Activated naive CD4-positive, alpha-beta T cell treated with anti-CD3 and anti-CD28 coated beads, Interleukin-2, amount 50 U/mL, for 24 hours (primary cell): ENCODE measurements around the gene SFTPA2.
"Not testable (repeated sequence)": the region's sequence is repeated elsewhere in the genome, so short reads cannot be mapped to it uniquely, and the experiment has no call there.

Experiments used
- H3K27ac Mint-ChIP-seq: one replicate; pipeline ENCODE4 v1.8.0; 2021; ENCODE audit warnings: mild to moderate bottlenecking, mixed read lengths
- H3K27me3 Mint-ChIP-seq: one replicate; pipeline ENCODE4 v1.8.0; 2021; ENCODE audit warnings: mixed read lengths
- H3K36me3 Mint-ChIP-seq: one replicate; pipeline ENCODE4 v1.8.0; 2021; ENCODE audit warnings: mixed read lengths
- H3K4me1 Mint-ChIP-seq: one replicate; pipeline ENCODE4 v1.8.0; 2021; ENCODE audit warnings: mixed read lengths
- H3K4me3 Mint-ChIP-seq: one replicate; pipeline ENCODE4 v1.8.0; 2021; ENCODE audit warnings: mild to moderate bottlenecking, mixed read lengths
- H3K9me3 Mint-ChIP-seq: one replicate; pipeline ENCODE4 v1.8.0; 2021; ENCODE audit warnings: mixed read lengths

SFTPA2 gene

DNA sequence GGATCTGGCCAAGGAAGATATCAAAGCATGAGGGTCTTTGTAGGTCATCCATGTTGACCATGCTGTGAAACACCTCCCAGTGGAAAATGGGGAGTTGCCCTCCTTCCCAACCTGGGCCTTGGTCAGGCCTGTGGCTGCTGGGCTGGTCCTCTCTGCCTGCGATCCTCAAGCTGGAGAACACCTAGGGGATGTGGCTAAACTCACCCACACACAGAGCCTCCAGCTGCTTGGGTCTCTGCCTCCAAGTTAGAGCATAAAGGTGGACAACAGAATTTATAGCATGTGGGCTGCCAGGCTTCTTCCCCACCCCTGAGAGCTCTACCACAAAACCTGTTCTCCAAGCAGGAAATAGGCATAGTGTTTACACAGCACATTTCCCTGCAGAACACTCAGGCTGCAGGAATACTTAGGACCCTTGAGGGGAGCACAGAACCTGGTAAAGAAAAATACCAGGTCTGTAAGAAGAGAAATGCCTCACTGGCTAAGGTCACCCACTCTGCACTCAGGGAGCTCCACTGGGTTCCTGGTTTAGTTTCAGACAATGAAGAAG is at the start of gene SFTPA2:
Gene SFTPA2 (minus strand): TSS at position 248 of the 550 bp plus-strand sequence. CDS start 924 bp downstream, outside the sequence.
- Mint-ChIP-seq H3K4me1 (no peaks in the 10 kb centered on the region), H3K27me3 (peaks cover 13% of the 10 kb centered on the region), H3K36me3 (no peaks in the 10 kb centered on the region), H3K9me3 (no peaks in the 10 kb centered on the region), H3K4me3 (no peak within 1 kb of the TSS), H3K27ac (no peak within 1 kb of the TSS)

DNA sequence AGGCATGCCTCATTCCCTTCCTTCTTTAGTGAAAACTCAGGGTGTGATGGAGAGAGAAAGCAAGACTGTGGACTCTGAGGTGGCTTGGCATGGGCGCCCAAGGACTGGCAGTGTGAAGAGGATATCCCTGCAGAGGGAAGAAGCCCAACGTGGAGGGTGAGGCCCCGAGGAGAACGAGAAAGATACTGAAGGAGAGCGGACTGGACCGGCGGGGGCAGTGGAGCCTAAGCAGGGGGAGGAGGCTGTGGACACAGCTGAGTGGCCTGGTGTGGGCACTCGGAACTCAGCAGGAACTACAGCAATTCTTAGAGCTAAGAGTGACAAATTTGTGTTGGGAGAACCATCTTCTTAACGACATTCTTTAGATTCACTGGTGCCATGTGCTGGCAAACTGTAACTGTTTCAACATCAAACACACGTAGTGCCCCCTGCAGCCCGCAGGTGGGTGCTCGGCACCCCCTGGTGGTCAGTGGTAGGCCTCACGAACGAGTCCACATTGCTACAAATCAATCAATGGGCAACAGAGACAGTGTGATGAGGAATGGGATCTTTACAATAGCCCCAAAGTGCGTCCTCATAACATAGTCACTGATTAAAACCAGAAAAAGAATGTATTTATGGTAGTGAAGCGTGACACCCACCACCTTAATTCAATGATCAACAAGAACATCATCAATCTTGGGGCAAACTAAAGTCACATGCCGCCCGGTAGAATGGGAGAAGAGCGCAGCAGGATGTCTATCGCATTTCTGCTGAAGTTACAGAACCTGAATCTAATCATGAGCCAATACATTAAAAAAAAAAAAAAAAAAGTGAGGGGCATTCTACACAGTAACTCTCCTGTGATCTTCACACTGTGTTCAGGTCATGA is 48.5 kb upstream of the SFTPA2 start:
- H3K4me1 Mint-ChIP-seq, result no peaks in the 10 kb centered on the region
- H3K36me3 Mint-ChIP-seq, result no peaks in the 10 kb centered on the region
- peaks cover 2% of the 10 kb centered on the region for H3K27me3 Mint-ChIP-seq
- no peak overlapping the region for H3K27ac Mint-ChIP-seq
- H3K4me3 Mint-ChIP-seq, result no peak overlapping the region
- H3K9me3 Mint-ChIP-seq, result no peaks in the 10 kb centered on the region

DNA sequence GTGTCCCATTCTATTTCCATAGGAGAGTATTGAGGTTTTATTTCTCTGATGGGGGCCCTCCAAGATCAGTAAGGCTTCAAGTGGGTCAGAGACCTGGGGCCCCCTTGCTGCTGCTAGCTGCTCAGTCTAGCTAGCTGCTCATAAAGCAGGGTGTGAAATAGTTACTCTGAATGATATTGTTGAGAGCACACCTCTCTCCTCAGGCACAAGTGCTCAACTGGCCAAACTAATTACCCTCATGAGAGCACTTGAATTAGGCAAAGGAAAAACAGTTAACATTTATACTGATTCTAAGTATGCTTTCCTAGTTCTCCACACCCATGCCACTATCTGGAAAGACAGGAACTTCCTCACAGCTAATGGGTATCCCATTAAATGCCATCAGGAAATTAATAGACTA is 45.1 kb upstream of the SFTPA2 start:
- Mint-ChIP-seq H3K9me3 (no peaks in the 10 kb centered on the region), H3K27me3 (peaks cover 2% of the 10 kb centered on the region), H3K4me1 (no peaks in the 10 kb centered on the region), H3K36me3 (no peaks in the 10 kb centered on the region), H3K27ac (no peak overlapping the region), H3K4me3 (no peak overlapping the region)

DNA sequence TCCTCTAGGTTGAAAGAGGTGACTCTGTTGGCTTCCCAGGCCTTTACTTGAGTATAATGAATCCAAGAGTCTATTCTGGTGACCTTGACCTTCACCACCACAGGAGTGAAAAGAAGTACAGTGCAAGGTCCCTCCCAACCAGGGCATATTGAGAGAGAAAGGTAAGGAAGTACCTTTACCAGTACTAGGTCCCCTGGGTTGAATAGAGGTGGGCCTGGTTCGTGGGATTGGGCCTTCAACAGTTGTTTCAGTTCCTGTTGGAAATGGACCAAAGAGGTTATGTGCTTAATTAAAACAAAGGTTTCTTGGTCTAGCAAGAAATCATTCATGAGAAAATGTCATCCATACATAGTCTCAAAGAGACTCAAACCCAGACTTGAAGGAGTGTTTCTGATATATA is 44.1 kb upstream of the SFTPA2 start:
- no peak overlapping the region for H3K27ac Mint-ChIP-seq
- no peak overlapping the region for H3K4me3 Mint-ChIP-seq
- no peaks in the 10 kb centered on the region for H3K36me3 Mint-ChIP-seq

DNA sequence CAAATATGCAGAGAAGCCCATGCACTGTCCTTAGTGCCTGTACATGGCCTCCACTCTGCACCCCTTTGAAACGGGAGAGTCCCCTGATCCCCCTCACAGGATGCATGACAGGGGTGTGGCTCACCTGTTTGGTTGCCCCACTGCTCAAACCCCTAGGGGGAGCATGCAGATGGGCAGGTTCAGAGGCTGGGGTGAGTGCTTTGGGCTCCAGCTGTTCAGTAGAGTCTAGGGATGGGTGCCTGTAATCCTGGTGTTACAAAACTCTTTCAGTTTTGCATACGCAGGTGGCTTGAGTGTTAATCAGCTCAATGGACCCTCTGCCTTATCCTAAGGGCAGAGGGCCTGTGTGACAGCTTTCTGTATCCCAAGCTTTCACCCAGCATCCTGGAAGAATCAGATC is 42.7 kb upstream of the SFTPA2 start:
- Mint-ChIP-seq H3K4me1 (no peaks in the 10 kb centered on the region), H3K27me3 (no peaks in the 10 kb centered on the region), H3K9me3 (no peaks in the 10 kb centered on the region), H3K27ac (no peak overlapping the region), H3K36me3 (no peaks in the 10 kb centered on the region), H3K4me3 (no peak overlapping the region)

More for the DNA sequence above, 44.1 kb upstream of the SFTPA2 start:
- peaks cover 2% of the 10 kb centered on the region for H3K27me3 Mint-ChIP-seq
- H3K4me1 Mint-ChIP-seq, result no peaks in the 10 kb centered on the region
- no peaks in the 10 kb centered on the region for H3K9me3 Mint-ChIP-seq

DNA sequence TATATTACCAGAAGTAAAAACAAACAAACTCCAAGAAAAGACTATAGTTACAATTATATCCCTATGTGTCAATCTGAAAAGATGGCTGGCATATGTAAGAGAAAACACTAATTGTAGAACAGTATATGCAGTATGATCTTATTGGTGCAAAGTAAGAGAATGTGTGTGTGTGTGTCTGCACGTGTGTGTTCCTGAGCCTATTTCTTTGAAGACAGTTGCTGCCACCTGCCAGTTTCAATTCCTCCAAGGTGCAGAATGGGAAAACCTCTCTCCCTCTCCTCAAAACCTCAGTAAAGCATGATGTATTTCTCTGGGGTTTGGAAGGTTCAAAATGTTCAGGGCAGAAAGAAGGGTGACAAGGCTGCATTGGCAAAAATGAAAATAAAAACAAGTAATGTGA is 41.7 kb upstream of the SFTPA2 start:
- no peak overlapping the region for H3K27ac Mint-ChIP-seq
- no peaks in the 10 kb centered on the region for H3K36me3 Mint-ChIP-seq
- H3K4me3 Mint-ChIP-seq, result no peak overlapping the region
- no peaks in the 10 kb centered on the region for H3K27me3 Mint-ChIP-seq
- no peaks in the 10 kb centered on the region for H3K9me3 Mint-ChIP-seq
- H3K4me1 Mint-ChIP-seq, result no peaks in the 10 kb centered on the region

DNA sequence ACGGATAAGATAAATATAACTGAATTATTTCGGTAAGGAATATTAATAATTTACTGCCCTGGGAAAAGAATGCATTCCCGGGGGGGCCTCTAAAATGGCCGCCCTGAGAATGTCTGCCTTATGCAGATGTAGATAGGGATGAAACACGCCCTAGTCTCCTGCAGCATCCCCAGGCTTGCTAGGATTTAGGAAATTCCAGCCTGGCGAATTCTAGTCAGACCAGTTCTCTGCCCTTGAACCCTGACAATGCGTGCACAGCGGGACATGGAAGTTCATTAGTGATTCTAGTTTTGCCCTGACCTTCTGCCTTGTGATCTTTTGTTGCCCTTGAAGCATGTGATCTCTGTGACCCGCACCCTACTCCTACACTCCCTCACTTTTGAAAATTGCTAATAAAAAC is 39.4 kb upstream of the SFTPA2 start:
- H3K4me3 Mint-ChIP-seq, H3K27ac Mint-ChIP-seq, H3K4me1 Mint-ChIP-seq, H3K36me3 Mint-ChIP-seq, H3K9me3 Mint-ChIP-seq, H3K27me3 Mint-ChIP-seq: not testable (repeated sequence)

DNA sequence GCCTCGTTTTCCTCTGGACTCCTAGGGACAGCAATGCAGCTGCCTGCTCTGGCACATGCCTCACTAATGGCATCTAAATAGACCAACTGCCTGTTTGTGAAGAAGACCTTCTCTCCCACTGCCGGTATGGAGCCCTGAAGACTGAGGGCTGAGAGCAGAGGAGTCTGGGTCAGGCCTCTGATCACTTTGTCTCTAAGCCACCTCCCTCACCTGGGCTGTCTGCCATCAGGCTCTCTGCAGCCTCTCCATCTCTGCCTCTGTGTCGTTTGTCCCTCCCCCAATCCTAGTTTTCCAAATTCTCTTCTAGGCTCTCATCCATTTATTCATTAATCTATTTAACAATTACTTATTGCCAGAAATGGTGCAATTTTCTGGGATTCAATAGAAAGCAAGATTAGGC is 35.3 kb upstream of the SFTPA2 start:
- no peaks in the 10 kb centered on the region for H3K36me3 Mint-ChIP-seq
- H3K4me1 Mint-ChIP-seq, result no peaks in the 10 kb centered on the region
- no peak overlapping the region for H3K27ac Mint-ChIP-seq
- no peaks in the 10 kb centered on the region for H3K9me3 Mint-ChIP-seq
- H3K4me3 Mint-ChIP-seq, result no peak overlapping the region
- H3K27me3 Mint-ChIP-seq, result peaks cover 4% of the 10 kb centered on the region

DNA sequence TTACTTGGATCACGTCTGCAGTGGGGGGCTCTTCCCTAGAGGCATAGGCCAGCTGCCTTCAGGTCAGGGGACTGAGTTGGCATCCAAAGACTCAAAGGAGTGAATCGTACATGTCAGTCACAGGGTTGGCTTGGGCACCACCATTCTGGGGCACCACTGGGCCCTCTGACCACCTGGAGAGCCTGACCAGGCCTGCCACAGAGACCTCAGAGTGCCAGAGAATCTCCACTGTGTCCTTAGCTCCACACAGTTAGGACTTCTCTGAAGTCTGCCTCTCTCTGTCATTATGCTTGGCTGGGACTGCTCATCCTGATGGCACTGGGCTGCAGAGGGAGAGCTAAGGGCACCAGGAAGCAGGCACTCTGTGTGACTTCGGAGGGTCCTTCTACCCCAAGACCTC is 34.4 kb upstream of the SFTPA2 start:
- H3K4me1 Mint-ChIP-seq, H3K36me3 Mint-ChIP-seq, H3K27me3 Mint-ChIP-seq, H3K9me3 Mint-ChIP-seq, H3K27ac Mint-ChIP-seq, H3K4me3 Mint-ChIP-seq: not testable (repeated sequence)

DNA sequence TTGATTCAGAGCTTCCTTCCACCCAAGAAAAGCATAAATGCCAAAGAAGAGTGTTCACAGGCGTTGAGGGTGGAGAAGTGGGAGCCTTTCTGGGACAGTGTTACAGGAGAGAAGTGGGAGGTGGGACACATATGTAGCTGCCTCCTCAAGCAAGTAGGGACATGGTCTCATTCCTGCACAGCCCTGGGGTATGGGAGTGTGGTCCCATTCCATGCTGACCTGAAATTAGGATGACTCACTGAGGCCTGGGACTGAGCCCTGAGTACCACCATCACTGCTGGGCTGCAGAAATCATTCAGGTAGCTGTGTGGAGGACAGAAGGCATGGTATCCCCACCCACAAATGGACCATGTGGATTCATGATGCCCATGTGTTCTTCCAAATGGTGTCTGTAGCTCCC is 33.2 kb upstream of the SFTPA2 start:
- Mint-ChIP-seq H3K27me3 (peaks cover 10% of the 10 kb centered on the region), H3K4me3 (no peak overlapping the region), H3K4me1 (no peaks in the 10 kb centered on the region), H3K9me3 (no peaks in the 10 kb centered on the region), H3K36me3 (no peaks in the 10 kb centered on the region), H3K27ac (no peak overlapping the region)

DNA sequence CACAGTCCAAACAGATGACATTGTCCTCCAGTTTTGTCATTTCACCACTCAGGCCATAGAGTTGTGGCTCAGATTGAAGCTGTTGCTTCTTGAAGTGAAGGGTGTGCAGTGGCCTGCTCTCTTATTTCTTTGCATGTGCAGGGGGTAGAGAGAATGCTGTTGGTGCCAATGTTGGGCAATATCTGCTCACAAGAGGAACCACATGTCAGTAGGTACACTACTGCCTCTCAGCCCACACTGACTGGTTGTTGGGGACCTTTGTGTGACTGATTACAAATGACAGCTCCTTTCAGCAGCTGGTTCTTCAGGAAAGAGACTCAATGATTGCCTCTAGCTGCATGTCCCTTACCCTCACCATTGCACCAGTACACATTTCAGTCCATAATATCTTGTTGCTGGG is 28.6 kb upstream of the SFTPA2 start:
- no peak overlapping the region for H3K4me3 Mint-ChIP-seq
- no peaks in the 10 kb centered on the region for H3K36me3 Mint-ChIP-seq
- no peak overlapping the region for H3K27ac Mint-ChIP-seq
- no peaks in the 10 kb centered on the region for H3K9me3 Mint-ChIP-seq
- H3K27me3 Mint-ChIP-seq, result peaks cover 7% of the 10 kb centered on the region
- no peaks in the 10 kb centered on the region for H3K4me1 Mint-ChIP-seq

DNA sequence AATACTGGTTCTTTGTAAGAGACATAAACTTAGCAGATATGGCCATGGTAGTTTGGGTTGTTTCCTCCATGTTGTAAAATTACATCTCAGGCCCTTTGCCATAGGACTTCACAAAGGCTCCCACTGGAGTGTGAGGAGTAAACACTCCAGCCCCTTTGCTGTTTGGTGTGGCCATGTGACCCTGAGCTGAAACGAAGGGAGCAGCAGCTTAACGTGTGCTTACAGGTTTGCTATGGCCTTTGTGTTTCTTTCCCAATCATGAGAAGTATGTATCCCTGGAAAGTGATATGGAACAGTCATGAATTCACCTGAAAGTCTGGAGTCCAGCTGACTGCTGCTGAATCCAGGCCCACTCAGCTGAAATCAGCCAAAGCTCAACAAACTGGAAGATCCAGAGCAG is 26.7 kb upstream of the SFTPA2 start:
- Mint-ChIP-seq H3K27ac (no peak overlapping the region), H3K4me3 (no peak overlapping the region), H3K4me1 (no peaks in the 10 kb centered on the region), H3K27me3 (peaks cover 7% of the 10 kb centered on the region), H3K9me3 (no peaks in the 10 kb centered on the region), H3K36me3 (no peaks in the 10 kb centered on the region)

DNA sequence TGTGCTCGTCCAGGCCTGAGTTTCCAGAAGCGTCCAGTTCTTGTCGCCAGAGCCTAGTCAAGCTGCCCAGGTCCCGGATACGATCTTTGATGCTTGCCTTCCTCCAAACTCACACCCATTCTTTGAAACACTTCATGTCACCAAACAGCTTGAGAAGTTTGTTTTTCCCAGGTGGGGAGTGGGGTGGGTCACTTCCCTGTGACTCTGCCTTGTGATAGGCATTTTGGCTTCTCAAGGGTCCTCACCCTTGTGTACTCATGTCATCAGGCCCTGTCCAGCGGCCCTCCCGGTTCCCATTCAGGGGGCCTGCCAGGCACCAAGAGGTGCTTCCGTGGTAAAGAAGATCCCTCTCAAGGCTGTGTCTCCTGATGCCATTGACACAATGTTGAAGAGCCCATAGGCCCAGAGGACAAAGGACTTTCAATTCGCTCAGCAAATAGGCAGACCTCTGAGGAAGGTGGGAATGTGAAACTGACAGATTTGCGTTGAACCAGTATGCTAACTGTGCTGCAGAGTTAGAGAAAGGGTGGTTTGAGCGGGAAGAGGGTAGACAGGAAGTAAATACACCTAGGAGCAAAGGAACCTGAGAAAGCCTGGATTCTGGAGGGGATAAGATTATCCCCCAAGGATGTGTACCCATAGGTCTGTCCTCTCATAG is 25.8 kb upstream of the SFTPA2 start:
- H3K27me3 Mint-ChIP-seq, result peaks cover 6% of the 10 kb centered on the region
- H3K4me1 Mint-ChIP-seq, result no peaks in the 10 kb centered on the region
- no peak overlapping the region for H3K4me3 Mint-ChIP-seq
- no peaks in the 10 kb centered on the region for H3K36me3 Mint-ChIP-seq
- H3K27ac Mint-ChIP-seq, result no peak overlapping the region
- no peaks in the 10 kb centered on the region for H3K9me3 Mint-ChIP-seq

DNA sequence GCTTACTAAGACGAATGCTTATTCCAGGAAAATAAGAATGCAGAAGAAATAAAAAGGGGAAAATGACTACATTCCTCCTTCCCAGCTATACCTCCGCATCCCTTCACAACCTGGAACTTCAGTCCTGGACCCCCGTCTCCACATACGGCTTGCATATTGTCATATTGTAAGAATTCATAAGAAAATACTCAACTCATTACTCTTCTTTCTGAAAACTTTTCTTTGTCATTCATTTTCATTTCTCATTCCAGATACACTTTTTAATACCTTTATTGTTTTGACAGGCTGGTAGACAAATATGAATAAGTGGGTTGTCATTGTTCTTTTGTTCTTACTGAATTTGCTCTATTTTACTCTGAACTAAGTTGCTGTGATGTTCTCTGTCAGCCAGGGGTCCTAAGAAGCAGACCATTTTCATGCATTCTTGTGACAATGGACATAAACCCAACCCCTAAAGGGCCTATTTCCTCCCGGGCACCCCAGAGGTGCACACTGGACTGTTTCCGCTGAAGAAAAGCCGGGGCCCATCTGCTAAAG is 23.3 kb upstream of the SFTPA2 start:
- Mint-ChIP-seq H3K27ac (no peak overlapping the region), H3K9me3 (no peaks in the 10 kb centered on the region), H3K27me3 (no peaks in the 10 kb centered on the region)

DNA sequence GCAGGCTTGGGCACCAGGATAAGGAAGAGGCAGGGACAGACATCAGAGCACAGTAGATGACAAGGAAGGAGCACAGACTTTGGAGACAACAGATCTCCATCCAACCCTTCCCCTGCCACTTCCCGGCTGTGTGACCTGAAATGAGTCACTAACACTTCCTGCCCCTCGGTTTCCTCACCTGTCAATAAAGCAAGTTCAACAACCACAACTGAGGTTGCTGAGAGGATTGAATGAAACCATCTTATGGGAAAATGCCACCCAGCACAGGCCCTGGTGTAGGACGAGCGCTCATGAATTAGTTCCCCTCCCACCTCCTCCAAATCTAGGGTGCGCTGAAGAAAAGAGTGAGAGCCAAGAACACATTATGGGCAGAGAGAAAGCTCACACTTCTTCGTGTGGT is 22.7 kb upstream of the SFTPA2 start:
- H3K27ac Mint-ChIP-seq, H3K4me1 Mint-ChIP-seq, H3K9me3 Mint-ChIP-seq, H3K27me3 Mint-ChIP-seq, H3K4me3 Mint-ChIP-seq, H3K36me3 Mint-ChIP-seq: not testable (repeated sequence)

More for the DNA sequence above, 23.3 kb upstream of the SFTPA2 start:
- no peak overlapping the region for H3K4me3 Mint-ChIP-seq
- no peaks in the 10 kb centered on the region for H3K36me3 Mint-ChIP-seq
- no peaks in the 10 kb centered on the region for H3K4me1 Mint-ChIP-seq

DNA sequence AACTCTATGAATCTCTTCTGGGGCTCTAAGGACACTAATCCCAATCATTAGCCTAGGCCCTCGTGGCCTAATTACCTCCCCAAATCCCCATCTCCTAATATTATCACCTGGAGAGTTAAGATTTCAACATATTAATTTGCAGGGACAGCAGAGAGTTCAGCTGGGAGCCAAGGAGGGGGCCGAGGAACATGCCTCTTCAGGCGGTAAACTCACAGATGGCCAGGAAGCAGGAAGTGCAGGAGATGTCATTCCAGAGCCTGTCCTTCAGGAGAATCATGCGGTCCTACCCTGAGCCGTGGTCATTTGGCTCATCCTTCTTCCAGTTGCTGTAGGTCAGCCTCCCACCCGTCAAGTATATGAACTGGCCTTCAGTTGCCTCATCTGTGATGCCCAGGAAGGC is 21.9 kb upstream of the SFTPA2 start:
- Mint-ChIP-seq H3K4me1 (no peaks in the 10 kb centered on the region), H3K27me3 (no peaks in the 10 kb centered on the region), H3K36me3 (no peaks in the 10 kb centered on the region), H3K4me3 (no peak overlapping the region), H3K9me3 (no peaks in the 10 kb centered on the region), H3K27ac (no peak overlapping the region)
